ENCODE results near the gene MYO5A.
"Not testable (repeated sequence)": the region's sequence is repeated elsewhere in the genome, so short reads cannot be mapped to it uniquely, and the experiment has no call there.

MYO5A gene

GRCh38 chr15:52503788-52504496 is 24.7 kb downstream of the MYO5A start:
- H3K36me3 Mint-ChIP-seq (ENCODE audit: low read depth) = peaks cover 9% of the 10 kb centered on the region
- peak overlapping the region; percentile 33 for H3K27ac Mint-ChIP-seq
- H3K27me3 Mint-ChIP-seq (ENCODE audit: low read depth) = no peaks in the 10 kb centered on the region
- H3K4me1 Mint-ChIP-seq (ENCODE audit: low read depth) = peaks cover 20% of the 10 kb centered on the region
- H3K4me3 Mint-ChIP-seq = peak overlapping the region; percentile 72
- H3K9me3 Mint-ChIP-seq = no peaks in the 10 kb centered on the region

- H3K27me3 Mint-ChIP-seq (ENCODE audit: low read depth) = no peaks in the 10 kb centered on the region
- no peaks in the 10 kb centered on the region for H3K9me3 Mint-ChIP-seq
- H3K4me3 Mint-ChIP-seq = no peak overlapping the region
- H3K4me1 Mint-ChIP-seq (ENCODE audit: low read depth) = peaks cover 18% of the 10 kb centered on the region
- no peak overlapping the region for H3K27ac Mint-ChIP-seq
- H3K36me3 Mint-ChIP-seq (ENCODE audit: low read depth) = peaks cover 9% of the 10 kb centered on the region
These were observed 26.1 kb downstream of the MYO5A start for GRCh38 chr15:52502608-52503007.

- H3K4me1 Mint-ChIP-seq (ENCODE audit: low read depth) = peaks cover 14% of the 10 kb centered on the region
- no peaks in the 10 kb centered on the region for H3K27me3 Mint-ChIP-seq (ENCODE audit: low read depth)
- no peak overlapping the region for H3K4me3 Mint-ChIP-seq
These were observed 29.2 kb downstream of the MYO5A start for GRCh38 chr15:52499506-52499905.

GRCh38 chr15:52498706-52499105 is 30.0 kb downstream of the MYO5A start:
- Mint-ChIP-seq H3K27me3 (ENCODE audit: low read depth) (no peaks in the 10 kb centered on the region), H3K9me3 (no peaks in the 10 kb centered on the region), H3K4me3 (no peak overlapping the region), H3K27ac (no peak overlapping the region), H3K36me3 (ENCODE audit: low read depth) (peaks cover 7% of the 10 kb centered on the region), H3K4me1 (ENCODE audit: low read depth) (peaks cover 7% of the 10 kb centered on the region)

More at GRCh38 chr15:52499506-52499905, 29.2 kb downstream of the MYO5A start:
- H3K36me3 Mint-ChIP-seq (ENCODE audit: low read depth) = peaks cover 9% of the 10 kb centered on the region
- H3K9me3 Mint-ChIP-seq = no peaks in the 10 kb centered on the region
- H3K27ac Mint-ChIP-seq = no peak overlapping the region

GRCh38 chr15:52496776-52497470 is 31.8 kb downstream of the MYO5A start:
- peaks cover 2% of the 10 kb centered on the region for H3K36me3 Mint-ChIP-seq (ENCODE audit: low read depth)
- H3K9me3 Mint-ChIP-seq = no peaks in the 10 kb centered on the region
- H3K4me3 Mint-ChIP-seq = no peak overlapping the region
- peaks cover 3% of the 10 kb centered on the region for H3K4me1 Mint-ChIP-seq (ENCODE audit: low read depth)
- no peak overlapping the region for H3K27ac Mint-ChIP-seq
- H3K27me3 Mint-ChIP-seq (ENCODE audit: low read depth) = no peaks in the 10 kb centered on the region

GRCh38 chr15:52496175-52496574 is 32.5 kb downstream of the MYO5A start:
- Mint-ChIP-seq H3K4me1 (ENCODE audit: low read depth) (peaks cover 3% of the 10 kb centered on the region), H3K36me3 (ENCODE audit: low read depth) (peaks cover 2% of the 10 kb centered on the region), H3K27ac (no peak overlapping the region), H3K4me3 (no peak overlapping the region), H3K9me3 (no peaks in the 10 kb centered on the region), H3K27me3 (ENCODE audit: low read depth) (no peaks in the 10 kb centered on the region)

- Mint-ChIP-seq H3K36me3 (ENCODE audit: low read depth) (no peaks in the 10 kb centered on the region), H3K4me3 (no peak overlapping the region), H3K4me1 (ENCODE audit: low read depth) (peaks cover 6% of the 10 kb centered on the region), H3K27me3 (ENCODE audit: low read depth) (no peaks in the 10 kb centered on the region), H3K27ac (no peak overlapping the region), H3K9me3 (no peaks in the 10 kb centered on the region)
These were observed 33.6 kb downstream of the MYO5A start for GRCh38 chr15:52495125-52495524.

- H3K27ac Mint-ChIP-seq = no peak overlapping the region
- H3K4me3 Mint-ChIP-seq = no peak overlapping the region
- no peaks in the 10 kb centered on the region for H3K9me3 Mint-ChIP-seq
- H3K36me3 Mint-ChIP-seq (ENCODE audit: low read depth) = no peaks in the 10 kb centered on the region
- H3K4me1 Mint-ChIP-seq (ENCODE audit: low read depth) = peaks cover 9% of the 10 kb centered on the region
- H3K27me3 Mint-ChIP-seq (ENCODE audit: low read depth) = no peaks in the 10 kb centered on the region
These were observed 34.7 kb downstream of the MYO5A start for GRCh38 chr15:52493968-52494367.

GRCh38 chr15:52492132-52492531 is 36.5 kb downstream of the MYO5A start:
- Mint-ChIP-seq H3K4me3 (no peak overlapping the region), H3K4me1 (ENCODE audit: low read depth) (peaks cover 18% of the 10 kb centered on the region), H3K27me3 (ENCODE audit: low read depth) (no peaks in the 10 kb centered on the region), H3K36me3 (ENCODE audit: low read depth) (peaks cover 2% of the 10 kb centered on the region), H3K27ac (no peak overlapping the region), H3K9me3 (no peaks in the 10 kb centered on the region)

GRCh38 chr15:52491472-52491871 is 37.2 kb downstream of the MYO5A start:
- peaks cover 2% of the 10 kb centered on the region for H3K36me3 Mint-ChIP-seq (ENCODE audit: low read depth)
- H3K4me3 Mint-ChIP-seq = no peak overlapping the region
- H3K27ac Mint-ChIP-seq = no peak overlapping the region
- peaks cover 22% of the 10 kb centered on the region for H3K4me1 Mint-ChIP-seq (ENCODE audit: low read depth)
- H3K9me3 Mint-ChIP-seq = no peaks in the 10 kb centered on the region
- no peaks in the 10 kb centered on the region for H3K27me3 Mint-ChIP-seq (ENCODE audit: low read depth)

GRCh38 chr15:52489430-52489829 is 39.2 kb downstream of the MYO5A start:
- not testable (repeated sequence) for H3K4me3 Mint-ChIP-seq, H3K9me3 Mint-ChIP-seq, H3K27ac Mint-ChIP-seq

GRCh38 chr15:52488830-52489229 is 39.9 kb downstream of the MYO5A start:
- H3K4me3 Mint-ChIP-seq = no peak overlapping the region
- no peak overlapping the region for H3K27ac Mint-ChIP-seq
- peaks cover 29% of the 10 kb centered on the region for H3K4me1 Mint-ChIP-seq (ENCODE audit: low read depth)
- H3K27me3 Mint-ChIP-seq (ENCODE audit: low read depth) = no peaks in the 10 kb centered on the region
- no peaks in the 10 kb centered on the region for H3K9me3 Mint-ChIP-seq
- peaks cover 4% of the 10 kb centered on the region for H3K36me3 Mint-ChIP-seq (ENCODE audit: low read depth)

More at GRCh38 chr15:52489430-52489829, 39.2 kb downstream of the MYO5A start:
- not testable (repeated sequence) for H3K27me3 Mint-ChIP-seq (ENCODE audit: low read depth); H3K36me3 Mint-ChIP-seq (ENCODE audit: low read depth)
- peaks cover 24% of the 10 kb centered on the region for H3K4me1 Mint-ChIP-seq (ENCODE audit: low read depth)

GRCh38 chr15:52486003-52486996 is 42.4 kb downstream of the MYO5A start:
- Mint-ChIP-seq H3K27me3 (ENCODE audit: low read depth) (no peaks in the 10 kb centered on the region), H3K4me3 (no peak overlapping the region), H3K9me3 (no peaks in the 10 kb centered on the region), H3K27ac (peak overlapping the region; percentile 42), H3K36me3 (ENCODE audit: low read depth) (peaks cover 6% of the 10 kb centered on the region), H3K4me1 (ENCODE audit: low read depth) (peaks cover 50% of the 10 kb centered on the region)

- Mint-ChIP-seq H3K27me3 (ENCODE audit: low read depth) (no peaks in the 10 kb centered on the region), H3K4me1 (ENCODE audit: low read depth) (peaks cover 57% of the 10 kb centered on the region), H3K36me3 (ENCODE audit: low read depth) (peaks cover 8% of the 10 kb centered on the region), H3K27ac (no peak overlapping the region), H3K9me3 (no peaks in the 10 kb centered on the region), H3K4me3 (no peak overlapping the region)
These were observed 43.4 kb downstream of the MYO5A start for GRCh38 chr15:52485290-52485689.

Measured in T-helper 1 cell treated with Interleukin-12 subunit alpha and Interleukin-12 subunit beta and Interleukin-4 antibody, amounts not matched to agents 30 μg/mL and 1 μg/mL, for 36 hours (primary cell).